Stimulated activated CD8-positive, alpha-beta memory T cell treated with anti-CD3 and anti-CD28 coated beads, Interleukin-12 subunit alpha, Interleukin-12 subunit beta, amount 100 ng/mL, for 1 hour (primary cell): ENCODE data around the gene MACROD1.

Source experiments
- DNase-seq: peaks from one replicate; pipeline ENCODE4 v3.0.0-alpha.2; 2020; ENCODE audit warnings: low read depth

The MACROD1 gene

DNA sequence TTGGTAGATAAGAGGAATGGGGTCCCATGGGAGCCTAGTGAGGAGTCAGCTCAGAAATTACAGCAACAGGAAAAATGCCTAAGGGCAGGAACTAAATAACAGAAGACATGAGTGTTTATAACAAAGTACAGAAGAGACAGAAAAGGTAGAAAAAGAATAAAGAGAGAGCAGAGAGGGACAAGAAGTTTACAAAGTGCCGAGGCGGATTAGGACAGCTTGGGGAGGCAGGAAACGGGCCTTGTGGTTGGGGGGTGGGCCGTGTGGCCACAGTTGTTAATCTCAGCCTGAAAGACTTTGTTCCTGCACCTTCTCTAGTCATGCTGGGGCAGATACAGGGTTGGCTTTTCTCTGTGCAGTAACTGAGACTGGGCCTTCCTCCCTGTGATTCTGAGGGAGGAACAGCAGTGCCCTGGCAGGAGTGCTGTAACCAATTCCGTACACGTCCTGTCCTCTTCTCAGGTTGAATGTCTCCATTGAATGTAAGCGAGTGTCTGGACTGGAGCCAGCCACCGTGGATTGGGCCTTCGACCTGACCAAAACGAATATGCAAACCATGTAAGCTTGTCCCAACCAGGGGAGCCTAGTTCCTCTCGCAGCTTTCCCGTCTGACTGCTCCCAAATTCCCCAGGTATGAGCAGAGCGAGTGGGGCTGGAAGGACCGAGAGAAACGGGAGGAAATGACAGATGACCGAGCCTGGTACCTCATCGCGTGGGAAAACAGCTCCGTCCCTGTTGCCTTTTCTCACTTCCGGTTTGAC, 214.0 kb downstream of the MACROD1 start:
- DNase-seq, result no peak
